COLO668 (cell line): ENCODE data around the gene ERC2.

Experiments used
- DNase-seq: peaks from one replicate; lab custom pipeline; 2025; ENCODE audit not compliant: unreplicated experiment; lab: John Stamatoyannopoulos, UW

Gene ERC2

DNA sequence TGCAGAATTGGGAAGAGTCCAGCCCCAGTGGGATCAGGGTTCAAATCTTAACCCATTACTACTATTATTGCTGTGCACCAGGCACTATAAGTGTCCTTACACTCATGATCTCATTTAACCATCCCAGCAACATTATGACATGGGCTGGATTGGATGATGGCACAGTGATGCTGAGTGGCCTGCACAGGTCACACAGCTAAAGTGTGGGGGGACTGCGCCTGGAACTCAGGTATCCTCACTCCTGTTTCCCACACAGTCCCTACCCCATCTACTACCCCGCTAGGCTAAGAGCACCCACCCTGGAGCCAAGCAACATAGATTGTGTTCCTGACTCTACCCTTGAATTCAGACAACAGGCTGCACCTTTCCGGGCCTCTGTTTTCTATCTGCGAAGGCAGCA lies 997.2 kb downstream of the ERC2 start:
- no peak for DNase-seq

DNA sequence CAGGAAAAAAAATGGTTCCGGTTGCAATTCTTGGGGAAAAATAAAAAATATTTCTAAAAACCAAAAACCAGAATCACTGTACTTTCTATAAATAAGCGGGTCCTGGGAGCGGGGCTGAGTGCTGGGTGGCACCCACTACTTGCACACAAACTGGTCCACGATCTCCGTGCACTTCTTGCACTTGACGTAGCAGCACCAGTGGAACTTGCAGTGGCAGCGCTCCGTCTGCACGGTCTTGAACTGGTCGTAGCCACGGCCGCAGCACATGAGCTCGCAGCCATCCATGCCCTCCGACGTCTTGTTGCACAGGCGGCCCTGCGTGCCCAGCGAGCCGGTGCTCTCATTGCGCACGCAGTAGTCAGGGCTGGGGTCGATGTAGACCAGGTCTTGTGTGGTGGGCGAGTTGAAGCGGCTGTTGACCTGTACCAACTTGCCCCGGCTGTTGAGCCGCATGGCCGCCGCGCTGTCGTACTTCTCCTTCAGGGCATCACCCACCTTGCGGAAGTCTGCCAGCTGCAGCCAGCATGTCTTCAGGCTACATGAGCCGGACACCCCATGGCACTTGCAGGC lies 998.2 kb downstream of the ERC2 start:
- DNase-seq = no peak

DNA sequence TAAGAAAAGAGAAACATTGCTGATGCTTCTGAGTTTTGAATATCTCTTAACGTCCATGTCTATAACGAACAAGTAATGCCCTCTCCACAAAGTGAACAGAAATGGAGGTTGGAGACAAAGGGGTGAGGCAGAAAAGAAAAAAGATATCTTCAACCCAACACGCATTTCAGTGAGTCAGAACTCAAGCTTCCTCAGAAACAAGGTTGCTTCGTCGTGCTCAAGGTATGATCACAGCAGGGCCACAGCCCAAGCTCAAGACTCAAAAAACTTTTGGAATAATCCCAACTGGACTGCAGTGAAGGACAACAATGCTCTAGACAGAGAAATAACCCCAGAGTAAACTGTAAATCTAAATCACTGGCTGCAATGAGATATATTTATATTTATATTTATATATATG lies 1000.0 kb downstream of the ERC2 start:
- no peak for DNase-seq

DNA sequence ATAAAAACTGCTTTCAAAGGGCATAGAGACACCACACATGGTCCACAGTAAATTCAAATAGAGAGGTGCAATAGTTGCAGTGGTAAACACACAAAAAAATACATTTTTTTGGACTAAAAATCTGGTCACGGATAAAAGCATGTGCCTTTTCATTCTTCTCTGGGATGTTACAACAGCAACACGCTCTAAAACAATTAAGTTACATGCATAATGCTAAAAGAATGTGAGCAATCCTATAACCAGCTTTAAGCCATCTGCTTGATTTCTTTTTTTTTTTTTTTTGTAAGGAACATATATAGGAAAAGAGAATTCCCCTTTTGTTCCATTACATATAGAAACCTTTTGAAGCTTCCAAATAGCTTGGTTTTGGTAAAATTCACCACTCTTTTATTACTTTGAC lies 1001.2 kb downstream of the ERC2 start:
- no peak for DNase-seq

DNA sequence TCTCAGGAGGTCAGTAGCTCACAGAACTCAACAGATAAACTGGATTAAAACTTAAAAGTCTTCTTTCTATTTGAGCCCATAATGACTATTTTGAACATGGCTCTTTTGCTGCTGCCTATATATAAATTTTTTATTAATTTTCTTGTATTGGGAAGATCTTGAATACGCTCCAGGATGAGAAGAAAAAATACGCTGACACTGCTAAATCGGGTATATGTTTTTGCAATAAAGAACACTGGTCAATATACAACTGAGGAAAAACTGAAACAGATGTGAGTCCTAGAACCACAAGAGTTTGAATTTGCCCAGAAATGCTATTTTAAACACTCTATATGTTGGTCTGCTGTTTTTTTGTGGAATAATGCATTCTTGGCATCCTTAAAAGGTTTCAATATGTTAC lies 1001.7 kb downstream of the ERC2 start:
- no peak for DNase-seq

DNA sequence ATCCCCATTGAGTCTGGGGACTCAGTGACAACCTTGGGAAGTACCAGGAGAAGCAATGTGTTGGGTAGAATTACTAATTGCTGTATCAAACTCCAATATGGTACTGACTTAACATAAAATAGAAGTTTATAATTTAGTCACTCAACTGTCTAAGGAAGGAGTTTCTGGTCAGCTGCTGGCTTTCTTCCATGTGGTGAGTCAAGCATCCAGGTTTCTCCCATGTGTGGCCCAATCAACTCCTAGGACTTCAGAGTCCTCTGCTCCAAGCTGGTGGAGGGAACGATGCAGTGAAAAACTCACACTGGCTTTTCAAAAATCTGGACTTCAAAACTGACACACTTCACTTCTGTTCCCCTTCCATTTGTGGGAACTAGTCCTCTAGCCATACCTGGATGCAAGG lies 1006.4 kb downstream of the ERC2 start:
- DNase-seq = no peak

DNA sequence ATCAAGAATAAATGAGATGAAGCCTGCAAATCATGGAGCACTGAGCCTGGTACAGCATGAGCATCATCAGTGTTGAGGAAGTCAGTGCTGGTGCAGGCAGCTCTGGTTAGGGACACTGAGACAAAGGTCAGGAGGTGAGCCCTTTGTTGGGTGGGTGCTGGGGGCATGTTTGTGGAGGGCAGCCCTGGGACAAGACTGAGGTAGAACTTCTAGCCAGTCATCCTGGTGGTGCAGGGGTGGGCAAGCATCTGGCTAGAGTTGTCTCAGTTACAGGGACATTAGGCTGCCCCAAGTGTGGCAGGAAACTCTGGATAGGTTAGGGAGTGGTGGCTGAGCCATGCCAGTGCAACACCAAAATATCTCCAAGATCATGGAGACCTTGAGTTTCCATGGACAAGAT lies 1008.4 kb downstream of the ERC2 start:
- DNase-seq = no peak
